Adrenal gland (tissue), 12 donors: ENCODE results near the gene KIRREL3. TPM values are rescaled to one million over a fixed set of nuclear protein-coding genes. Genes with fewer than 3 reads are reported as not detected.

Source experiments
- DNase-seq, 7 donors: peaks; one replicate each; pipeline ENCODE4 v3.0.0-alpha.2; 2019 to 2020
- H3K27ac ChIP-seq, 5 donors: fragments of 200-600 bp; sonication (generic) in 4 of 5; 1 replicate in 3 of 5; 2 replicates in 2 of 5; pipeline versions ENCODE4 v1.5.1 to v1.8.0; 2016 to 2020; ENCODE audit warnings: mild to moderate bottlenecking in 1 of 5
- H3K27me3 ChIP-seq: fragments of 200-600 bp; 2 replicates; pipeline ENCODE4 v1.8.0; 2021
- H3K36me3 ChIP-seq, 2 donors: fragments of 200-600 bp; replicated peaks in 1 of 2; 1 replicate in 1 of 2; 2 replicates in 1 of 2; pipeline versions ENCODE4 v1.5.1 to v1.8.0; 2018 to 2022
- H3K4me1 ChIP-seq, 2 donors: fragments of 200-600 bp; replicated peaks in 1 of 2; 1 replicate in 1 of 2; 2 replicates in 1 of 2; pipeline versions ENCODE4 v1.5.1 to v1.8.0; 2018 to 2021
- H3K4me3 ChIP-seq, 4 donors: fragments of 200-600 bp; sonication (generic) in 3 of 4; one replicate each; pipeline ENCODE4 v1.5.1; 2016 to 2018
- H3K9me3 ChIP-seq, 3 donors: fragments of 200-600 bp; sonication (generic) in 1 of 3; replicated peaks in 1 of 3; 1 replicate in 2 of 3; 2 replicates in 1 of 3; pipeline versions ENCODE4 v1.5.1 to v1.8.0; 2016 to 2021
- CTCF ChIP-seq, 6 experiments: fragments of 450-650 bp in 4 of 6; fragments of 200-600 bp in 2 of 6; sonication (generic) in 1 of 6; IDR thresholded peaks; 1 replicate in 5 of 6; 2 replicates in 1 of 6; pipeline versions ENCODE4 v1.5.1 to v1.8.0; 2016 to 2021; ENCODE audit warnings: antibody characterized with exemption in 6 of 6, mild to moderate bottlenecking in 2 of 6, moderate library complexity in 1 of 6
- POLR2A ChIP-seq, 2 donors: fragments of 450-650 bp; IDR thresholded peaks; one replicate each; pipeline ENCODE4 v1.6.1; 2017; ENCODE audit warnings: antibody characterized with exemption in 2 of 2, mild to moderate bottlenecking in 2 of 2, moderate library complexity in 1 of 2
- WGBS, 4 donors: extraction: QIAGEN DNeasy Blood & Tissue Kit in 2 of 4; methylation state at CpG; one replicate each; pipeline versions ENCODE4 v1.1.5 to v1.1.7; 2013 to 2017; 5-methylcytosine and 5-hydroxymethylcytosine counted together
- intact Hi-C, 2 donors: fragments of 100-400 bp; cut with DNase I; formaldehyde crosslinking; loops; one replicate each; pipeline versions ENCODE4 v1.14.1 to v1.15.0; 2022 to 2023
- polyA plus RNA-seq, 3 donors: library from polyadenylated mRNA; stranded (reverse); fragments of 200-250 nt in 2 of 3; fragments of 350-450 nt in 1 of 3; fragmentation: Illumina TruSeq in 1 of 3; extraction: RNeasy Lipid Tissue Mini Kit (QIAGEN cat#74804) in 1 of 3; gene quantifications; one replicate each; pipeline ENCODE4 v1.2.3, GENCODE V29; 2013 to 2014
- total RNA-seq, 9 donors: library from RNA; depleted of rRNA in 4 of 9; stranded (reverse); fragments of >200 nt in 4 of 9; fragments of 120-200 nt in 1 of 9; fragmentation: NEBNext Ultra II Directional in 1 of 9; extraction: Animal tissue kit (Norgen Biotek cat#: 25700) in 1 of 9; gene quantifications; one replicate each; pipeline versions ENCODE4 v1.1.0 to v1.2.4, GENCODE V29; 2013 to 2023
- donor health status: healthy with polysubstance abuse.
- donor health status: Bipolar disorder and iron deficiency.
- donor health status: DM: yes; HTN: yes; CAD: no.
- donor health status: DM: no; HTN: no; CAD: no.
- donor health status: DM: no; HTN: no; CAD: no.
- donor health status: DM: yes; HTN: yes; CAD: no.

The KIRREL3 gene
- total and polyA plus RNA-seq, 12 donors: 0.07 to 4.1 (median 0.64) TPM; not detected in 1

- intact Hi-C loops: no loop called here
- no peak overlapping the region for H3K27ac ChIP-seq
- no peak overlapping the region for H3K4me3 ChIP-seq
- DNase-seq: no peak
- TF ChIP-seq CTCF (IDR thresholded peaks at IDR 0.05) (no peak), POLR2A (IDR thresholded peaks at IDR 0.05) (no peak)
- peaks cover 0 to 15% of the 10 kb centered on the region in 2 donors for H3K4me1 ChIP-seq
- H3K36me3 ChIP-seq: no peaks in the 10 kb centered on the region
- 89 to 95% (median 93%) methylated on average over 6 to 13 of the region's 13 CpGs for WGBS, 4 donors
- no peaks in the 10 kb centered on the region for H3K27me3 ChIP-seq
- H3K9me3 ChIP-seq: no peaks in the 10 kb centered on the region
These were observed 533.6 kb downstream of the KIRREL3 start for GRCh38 chr11:126467046-126467370.

DNA sequence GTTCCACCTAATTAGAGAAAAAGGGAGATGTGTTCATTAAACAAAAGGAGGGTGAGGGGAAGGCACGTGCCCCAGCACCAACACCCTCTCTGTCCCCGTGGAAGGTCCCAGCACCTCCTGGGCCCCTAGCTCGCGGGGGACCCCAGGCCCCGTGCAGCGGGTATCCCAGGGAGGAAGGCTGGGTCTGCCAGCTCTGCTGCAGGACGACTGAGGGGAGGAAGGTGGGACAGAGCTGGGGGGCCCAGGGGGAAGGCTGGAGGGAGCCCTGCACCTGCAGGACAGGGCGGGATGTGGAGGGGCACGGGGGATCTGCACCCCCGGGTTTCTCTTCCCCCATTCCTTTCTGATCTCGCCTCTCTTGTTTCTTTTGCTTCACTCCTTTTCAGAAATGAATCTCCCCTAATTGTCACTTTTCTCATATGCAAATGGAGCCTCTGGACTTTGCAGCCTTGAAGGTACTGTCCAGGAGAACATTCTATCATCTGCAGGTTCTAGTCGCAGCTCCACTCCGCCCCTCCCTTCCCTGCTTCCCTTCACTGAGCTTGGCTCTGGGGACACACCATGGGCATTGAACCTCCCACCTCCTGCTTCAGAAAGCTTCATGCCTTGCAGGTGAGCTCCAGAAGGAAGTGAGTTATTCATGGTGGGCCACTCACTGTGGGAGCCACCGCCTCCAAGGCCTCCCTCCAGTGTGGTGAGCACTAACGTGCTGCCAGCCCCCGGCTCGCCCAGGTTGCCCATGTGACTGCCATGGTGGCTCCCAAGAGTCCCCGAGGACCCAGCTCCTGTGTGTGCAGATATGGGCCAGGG, 534.1 kb downstream of the KIRREL3 start:
- intact Hi-C loops: no loop called here
- no peak overlapping the region for H3K4me3 ChIP-seq
- DNase-seq: no peak
- H3K27me3 ChIP-seq: no peaks in the 10 kb centered on the region
- no peaks in the 10 kb centered on the region for H3K9me3 ChIP-seq
- H3K27ac ChIP-seq: no peak overlapping the region
- WGBS, 4 donors: 58 to 77% (median 65%) methylated on average over 13 to 18 of the region's 18 CpGs
- peaks cover 0 to 15% of the 10 kb centered on the region in 2 donors for H3K4me1 ChIP-seq
- no peaks in the 10 kb centered on the region for H3K36me3 ChIP-seq
- TF ChIP-seq CTCF (IDR thresholded peaks at IDR 0.05): no peak
- TF ChIP-seq POLR2A (IDR thresholded peaks at IDR 0.05): no peak

GRCh38 chr11:126465573-126466188, 534.9 kb downstream of the KIRREL3 start:
- no peak for TF ChIP-seq CTCF (IDR thresholded peaks at IDR 0.05)
- TF ChIP-seq POLR2A (IDR thresholded peaks at IDR 0.05): no peak
- Histone ChIP-seq H3K9me3 (no peaks in the 10 kb centered on the region), H3K4me3 (no peak overlapping the region), H3K4me1 (peaks cover 0 to 15% of the 10 kb centered on the region in 2 donors), H3K36me3 (no peaks in the 10 kb centered on the region), H3K27me3 (no peaks in the 10 kb centered on the region), H3K27ac (peak overlapping the region in 1 of 5 donors; percentile 21)
- DNase-seq: peak in 1 of 7 donors; percentile 62
- intact Hi-C loops: no loop called here
- 49 to 58% (median 53%) methylated on average over 19 of the region's 19 CpGs for WGBS, 4 donors

- DNase-seq: no peak
- H3K4me1 ChIP-seq: peaks cover 0 to 15% of the 10 kb centered on the region in 2 donors
- no peaks in the 10 kb centered on the region for H3K36me3 ChIP-seq
- no peaks in the 10 kb centered on the region for H3K9me3 ChIP-seq
- H3K27me3 ChIP-seq: no peaks in the 10 kb centered on the region
- TF ChIP-seq POLR2A (IDR thresholded peaks at IDR 0.05): no peak
- H3K4me3 ChIP-seq: no peak overlapping the region
- intact Hi-C loops: no loop called here
- 74 to 85% (median 82%) methylated on average over 5 of the region's 5 CpGs for WGBS, 4 donors
- no peak overlapping the region for H3K27ac ChIP-seq
These were observed 535.8 kb downstream of the KIRREL3 start for GRCh38 chr11:126464796-126465195.
